ENCODE measurements around the gene SORCS2. TPM values are rescaled to one million over a fixed set of nuclear protein-coding genes. Genes with fewer than 3 reads are reported as not detected.

Gene SORCS2
- total RNA-seq, 1 donor from 2014 or later = 3.0 TPM

DNA sequence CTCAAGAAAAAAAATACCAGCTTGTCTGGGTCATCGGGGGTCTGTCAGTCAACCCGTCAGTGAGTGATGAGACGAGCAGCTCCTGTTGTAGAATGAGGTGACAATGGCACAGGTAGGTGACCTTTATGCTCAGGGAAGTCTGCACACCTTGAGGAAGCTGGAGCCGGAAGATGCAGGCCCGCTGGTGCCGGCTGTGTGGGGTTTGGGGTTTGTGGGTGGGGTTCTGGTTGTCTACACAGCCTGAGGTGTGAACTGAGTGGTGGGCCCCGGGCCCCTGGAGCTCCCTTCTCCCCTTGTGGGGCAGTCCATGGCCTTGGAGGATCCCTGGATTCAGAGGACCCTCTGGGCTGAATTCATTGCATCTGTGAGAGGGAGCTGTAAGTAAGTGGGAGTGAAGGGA is 75.5 kb downstream of the SORCS2 start:
- no peaks in the 10 kb centered on the region for H3K36me3 Mint-ChIP-seq (ENCODE audit: unreplicated experiment)
- peaks cover 4% of the 10 kb centered on the region for H3K27me3 Mint-ChIP-seq (ENCODE audit: unreplicated experiment)
- no peak for DNase-seq (ENCODE audit: extremely low spot score, unreplicated experiment)
- peaks cover 5% of the 10 kb centered on the region for H3K4me1 Mint-ChIP-seq (ENCODE audit: unreplicated experiment)
- no peak overlapping the region for H3K27ac Mint-ChIP-seq (ENCODE audit: unreplicated experiment)
- TF ChIP-seq, protein P1, sequence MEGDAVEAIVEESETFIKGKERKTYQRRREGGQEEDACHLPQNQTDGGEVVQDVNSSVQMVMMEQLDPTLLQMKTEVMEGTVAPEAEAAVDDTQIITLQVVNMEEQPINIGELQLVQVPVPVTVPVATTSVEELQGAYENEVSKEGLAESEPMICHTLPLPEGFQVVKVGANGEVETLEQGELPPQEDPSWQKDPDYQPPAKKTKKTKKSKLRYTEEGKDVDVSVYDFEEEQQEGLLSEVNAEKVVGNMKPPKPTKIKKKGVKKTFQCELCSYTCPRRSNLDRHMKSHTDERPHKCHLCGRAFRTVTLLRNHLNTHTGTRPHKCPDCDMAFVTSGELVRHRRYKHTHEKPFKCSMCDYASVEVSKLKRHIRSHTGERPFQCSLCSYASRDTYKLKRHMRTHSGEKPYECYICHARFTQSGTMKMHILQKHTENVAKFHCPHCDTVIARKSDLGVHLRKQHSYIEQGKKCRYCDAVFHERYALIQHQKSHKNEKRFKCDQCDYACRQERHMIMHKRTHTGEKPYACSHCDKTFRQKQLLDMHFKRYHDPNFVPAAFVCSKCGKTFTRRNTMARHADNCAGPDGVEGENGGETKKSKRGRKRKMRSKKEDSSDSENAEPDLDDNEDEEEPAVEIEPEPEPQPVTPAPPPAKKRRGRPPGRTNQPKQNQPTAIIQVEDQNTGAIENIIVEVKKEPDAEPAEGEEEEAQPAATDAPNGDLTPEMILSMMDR (IDR thresholded peaks at IDR 0.05) = no peak
- no peaks in the 10 kb centered on the region for H3K9me3 Mint-ChIP-seq (ENCODE audit: unreplicated experiment)
- no peak overlapping the region for H3K4me3 Mint-ChIP-seq (ENCODE audit: unreplicated experiment)

DNA sequence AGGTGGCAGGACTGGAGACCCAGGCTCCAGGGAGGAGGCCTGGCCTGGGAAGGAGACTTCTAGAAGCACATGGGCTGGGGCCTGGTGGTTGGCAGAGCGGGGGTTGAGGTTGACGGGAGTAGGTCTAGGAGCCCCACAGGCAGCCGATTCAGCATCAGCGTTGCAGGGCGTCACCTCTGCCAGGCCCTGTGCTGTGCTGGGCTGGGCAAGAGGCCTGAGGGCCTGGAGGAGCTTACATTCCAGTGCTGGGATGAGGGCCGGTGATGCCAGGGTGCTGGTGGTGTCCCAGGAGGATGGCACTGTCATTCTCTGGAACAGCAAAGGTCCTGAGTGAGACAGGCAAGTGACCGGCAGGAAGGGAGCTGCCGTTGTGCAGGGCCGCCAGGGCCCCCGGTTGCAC is 76.6 kb downstream of the SORCS2 start:
- no peaks in the 10 kb centered on the region for H3K36me3 Mint-ChIP-seq (ENCODE audit: unreplicated experiment)
- H3K27me3 Mint-ChIP-seq (ENCODE audit: unreplicated experiment) = peaks cover 15% of the 10 kb centered on the region
- DNase-seq (ENCODE audit: extremely low spot score, unreplicated experiment) = no peak
- no peak overlapping the region for H3K4me3 Mint-ChIP-seq (ENCODE audit: unreplicated experiment)
- H3K9me3 Mint-ChIP-seq (ENCODE audit: unreplicated experiment) = no peaks in the 10 kb centered on the region
- H3K27ac Mint-ChIP-seq (ENCODE audit: unreplicated experiment) = no peak overlapping the region
- H3K4me1 Mint-ChIP-seq (ENCODE audit: unreplicated experiment) = peaks cover 5% of the 10 kb centered on the region
- TF ChIP-seq, protein P1 (IDR thresholded peaks at IDR 0.05) = no peak

GRCh38 chr4:7270121-7270520 is 77.8 kb downstream of the SORCS2 start:
- no peaks in the 10 kb centered on the region for H3K9me3 Mint-ChIP-seq (ENCODE audit: unreplicated experiment)
- H3K4me1 Mint-ChIP-seq (ENCODE audit: unreplicated experiment) = peaks cover 5% of the 10 kb centered on the region
- no peaks in the 10 kb centered on the region for H3K36me3 Mint-ChIP-seq (ENCODE audit: unreplicated experiment)
- H3K27ac Mint-ChIP-seq (ENCODE audit: unreplicated experiment) = no peak overlapping the region
- H3K27me3 Mint-ChIP-seq (ENCODE audit: unreplicated experiment) = peaks cover 26% of the 10 kb centered on the region
- TF ChIP-seq, protein P1 (IDR thresholded peaks at IDR 0.05) = no peak
- DNase-seq (ENCODE audit: extremely low spot score, unreplicated experiment) = no peak
- no peak overlapping the region for H3K4me3 Mint-ChIP-seq (ENCODE audit: unreplicated experiment)

- H3K4me3 Mint-ChIP-seq (ENCODE audit: unreplicated experiment) = no peak overlapping the region
- H3K27ac Mint-ChIP-seq (ENCODE audit: unreplicated experiment) = no peak overlapping the region
- peaks cover 36% of the 10 kb centered on the region for H3K27me3 Mint-ChIP-seq (ENCODE audit: unreplicated experiment)
- H3K4me1 Mint-ChIP-seq (ENCODE audit: unreplicated experiment) = no peaks in the 10 kb centered on the region
- DNase-seq (ENCODE audit: extremely low spot score, unreplicated experiment) = no peak
- H3K9me3 Mint-ChIP-seq (ENCODE audit: unreplicated experiment) = no peaks in the 10 kb centered on the region
- no peaks in the 10 kb centered on the region for H3K36me3 Mint-ChIP-seq (ENCODE audit: unreplicated experiment)
- TF ChIP-seq, protein P1 (IDR thresholded peaks at IDR 0.05) = no peak
Measured at GRCh38 chr4:7272404-7272803, 80.1 kb downstream of the SORCS2 start.

DNA sequence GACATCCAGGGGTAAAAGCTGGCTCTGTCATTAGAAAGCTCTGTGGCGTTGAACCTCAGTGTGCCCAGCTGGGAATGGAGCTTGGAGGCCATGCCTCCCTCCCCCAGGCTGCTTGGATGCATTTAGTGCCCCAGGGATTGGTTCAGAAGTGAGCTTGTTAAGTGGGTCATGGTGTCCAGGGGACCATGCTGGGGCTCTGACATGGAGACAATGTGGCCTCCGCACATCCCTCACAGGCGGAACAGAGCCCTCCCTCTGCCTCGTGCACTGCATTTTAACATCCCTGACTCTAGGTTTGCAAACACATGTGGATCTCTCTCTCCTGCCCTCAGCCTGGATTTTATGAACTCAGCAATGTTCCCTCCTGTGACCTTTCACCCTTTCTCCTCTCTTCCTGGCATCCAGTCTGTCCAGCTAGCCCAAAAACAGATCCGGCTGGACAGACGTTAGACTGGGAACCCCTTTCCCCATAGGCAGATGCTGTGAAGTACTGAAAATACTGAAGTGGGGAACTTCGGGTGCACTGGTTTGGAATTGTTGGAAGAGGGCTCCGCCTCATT is 81.5 kb downstream of the SORCS2 start:
- peaks cover 38% of the 10 kb centered on the region for H3K27me3 Mint-ChIP-seq (ENCODE audit: unreplicated experiment)
- no peak for DNase-seq (ENCODE audit: extremely low spot score, unreplicated experiment)
- TF ChIP-seq, protein P1 (IDR thresholded peaks at IDR 0.05) = no peak
- no peaks in the 10 kb centered on the region for H3K36me3 Mint-ChIP-seq (ENCODE audit: unreplicated experiment)
- H3K27ac Mint-ChIP-seq (ENCODE audit: unreplicated experiment) = no peak overlapping the region
- H3K4me1 Mint-ChIP-seq (ENCODE audit: unreplicated experiment) = no peaks in the 10 kb centered on the region
- no peaks in the 10 kb centered on the region for H3K9me3 Mint-ChIP-seq (ENCODE audit: unreplicated experiment)
- H3K4me3 Mint-ChIP-seq (ENCODE audit: unreplicated experiment) = no peak overlapping the region
